ENCODE measurements around the gene TECRL. TPM values are rescaled to one million over a fixed set of nuclear protein-coding genes. Genes with fewer than 3 reads are reported as not detected.

TECRL gene
- total RNA-seq, 1 donor from 2014 or later: not detected

GRCh38 chr4:64359489-64359888 is 49.8 kb downstream of the TECRL start:
- no peaks in the 10 kb centered on the region for H3K36me3 ChIP-seq (ENCODE audit: insufficient read depth, low read length)
- H3K27me3 ChIP-seq (ENCODE audit: insufficient read depth, low read length): no peaks in the 10 kb centered on the region
- H4K20me1 ChIP-seq (ENCODE audit: insufficient read depth, low read length): no peaks in the 10 kb centered on the region
- H3K27ac Mint-ChIP-seq (ENCODE audit: unreplicated experiment): no peak overlapping the region
- TF ChIP-seq CTCF (IDR thresholded peaks at IDR 0.05; ENCODE audit: insufficient read depth, low read depth, low read length): no peak
- TF ChIP-seq EZH2 (IDR thresholded peaks at IDR 0.05; ENCODE audit: insufficient read depth, low read length): no peak
- DNase-seq (ENCODE audit: low read depth) (no peak), FAIRE-seq (no peak)
- H3K79me2 ChIP-seq (ENCODE audit: insufficient read depth, low read length): no peaks in the 10 kb centered on the region
- no peak overlapping the region for H3K4me2 ChIP-seq (ENCODE audit: low read length)
- H3K27me3 Mint-ChIP-seq (ENCODE audit: low read depth, unreplicated experiment): no peaks in the 10 kb centered on the region
- H3K9me3 ChIP-seq (ENCODE audit: insufficient read depth, low read depth, low read length): peaks cover 2% of the 10 kb centered on the region
- no peak overlapping the region for H3K4me3 ChIP-seq (ENCODE audit: insufficient read depth, low read depth, low read length)
- no peaks in the 10 kb centered on the region for H3K9me3 Mint-ChIP-seq (ENCODE audit: unreplicated experiment)
- no peak overlapping the region for H2AFZ ChIP-seq (ENCODE audit: low read depth, low read length)
- H3K9ac ChIP-seq (ENCODE audit: low read length): no peak overlapping the region
- no peaks in the 10 kb centered on the region for H3K36me3 Mint-ChIP-seq (ENCODE audit: low read depth, unreplicated experiment)
- H3K4me1 ChIP-seq (ENCODE audit: insufficient read depth, low read length): no peaks in the 10 kb centered on the region
- no peak overlapping the region for H3K4me3 Mint-ChIP-seq (ENCODE audit: unreplicated experiment)
- no peaks in the 10 kb centered on the region for H3K4me1 Mint-ChIP-seq (ENCODE audit: low read depth, unreplicated experiment)
- H3K27ac ChIP-seq (ENCODE audit: low read depth, low read length): no peak overlapping the region

- no peaks in the 10 kb centered on the region for H3K27me3 Mint-ChIP-seq (ENCODE audit: low read depth, unreplicated experiment)
- no peak overlapping the region for H3K27ac ChIP-seq (ENCODE audit: low read depth, low read length)
- H3K4me3 ChIP-seq (ENCODE audit: insufficient read depth, low read depth, low read length): no peak overlapping the region
- DNase-seq (ENCODE audit: low read depth): no peak
- H3K9ac ChIP-seq (ENCODE audit: low read length): no peak overlapping the region
- no peak overlapping the region for H2AFZ ChIP-seq (ENCODE audit: low read depth, low read length)
- no peaks in the 10 kb centered on the region for H3K79me2 ChIP-seq (ENCODE audit: insufficient read depth, low read length)
- no peaks in the 10 kb centered on the region for H3K36me3 ChIP-seq (ENCODE audit: insufficient read depth, low read length)
- FAIRE-seq: no peak
- no peak overlapping the region for H3K4me3 Mint-ChIP-seq (ENCODE audit: unreplicated experiment)
- no peak overlapping the region for H3K4me2 ChIP-seq (ENCODE audit: low read length)
- TF ChIP-seq EZH2 (IDR thresholded peaks at IDR 0.05; ENCODE audit: insufficient read depth, low read length) (no peak), CTCF (IDR thresholded peaks at IDR 0.05; ENCODE audit: insufficient read depth, low read depth, low read length) (no peak)
- H3K27me3 ChIP-seq (ENCODE audit: insufficient read depth, low read length): no peaks in the 10 kb centered on the region
- H3K4me1 Mint-ChIP-seq (ENCODE audit: low read depth, unreplicated experiment): no peaks in the 10 kb centered on the region
- H4K20me1 ChIP-seq (ENCODE audit: insufficient read depth, low read length): no peaks in the 10 kb centered on the region
- no peak overlapping the region for H3K27ac Mint-ChIP-seq (ENCODE audit: unreplicated experiment)
- H3K9me3 Mint-ChIP-seq (ENCODE audit: unreplicated experiment): no peaks in the 10 kb centered on the region
- H3K9me3 ChIP-seq (ENCODE audit: insufficient read depth, low read depth, low read length): no peaks in the 10 kb centered on the region
- no peaks in the 10 kb centered on the region for H3K4me1 ChIP-seq (ENCODE audit: insufficient read depth, low read length)
- no peaks in the 10 kb centered on the region for H3K36me3 Mint-ChIP-seq (ENCODE audit: low read depth, unreplicated experiment)
These were observed 55.3 kb downstream of the TECRL start for GRCh38 chr4:64353904-64354303.

GRCh38 chr4:64341711-64342110 is 67.5 kb downstream of the TECRL start:
- Histone ChIP-seq H3K36me3 (ENCODE audit: insufficient read depth, low read length) (no peaks in the 10 kb centered on the region), H3K27ac (ENCODE audit: low read depth, low read length) (no peak overlapping the region), H3K79me2 (ENCODE audit: insufficient read depth, low read length) (no peaks in the 10 kb centered on the region), H2AFZ (ENCODE audit: low read depth, low read length) (no peak overlapping the region), H3K9me3 (ENCODE audit: insufficient read depth, low read depth, low read length) (no peaks in the 10 kb centered on the region), H3K27me3 (ENCODE audit: insufficient read depth, low read length) (no peaks in the 10 kb centered on the region), H3K9ac (ENCODE audit: low read length) (no peak overlapping the region), H3K4me2 (ENCODE audit: low read length) (no peak overlapping the region), H3K4me3 (ENCODE audit: insufficient read depth, low read depth, low read length) (no peak overlapping the region), H4K20me1 (ENCODE audit: insufficient read depth, low read length) (no peaks in the 10 kb centered on the region), H3K4me1 (ENCODE audit: insufficient read depth, low read length) (no peaks in the 10 kb centered on the region)
- FAIRE-seq (no peak), DNase-seq (ENCODE audit: low read depth) (no peak)
- TF ChIP-seq CTCF (IDR thresholded peaks at IDR 0.05; ENCODE audit: insufficient read depth, low read depth, low read length) (no peak), EZH2 (IDR thresholded peaks at IDR 0.05; ENCODE audit: insufficient read depth, low read length) (no peak)
- Mint-ChIP-seq H3K36me3 (ENCODE audit: low read depth, unreplicated experiment) (no peaks in the 10 kb centered on the region), H3K27ac (ENCODE audit: unreplicated experiment) (no peak overlapping the region), H3K27me3 (ENCODE audit: low read depth, unreplicated experiment) (no peaks in the 10 kb centered on the region), H3K4me3 (ENCODE audit: unreplicated experiment) (no peak overlapping the region), H3K4me1 (ENCODE audit: low read depth, unreplicated experiment) (no peaks in the 10 kb centered on the region), H3K9me3 (ENCODE audit: unreplicated experiment) (no peaks in the 10 kb centered on the region)
